Nephron (organoid): Measurements from ENCODE around the gene LYPD8.

Source experiments
- H3K27ac Mint-ChIP-seq, 3 experiments: 2 replicates each; pipeline ENCODE4 v1.8.0; 2020; ENCODE audit warnings: mixed read lengths in 3 of 3, mild to moderate bottlenecking in 2 of 3, moderate library complexity in 1 of 3
- H3K27me3 Mint-ChIP-seq: 2 replicates; pipeline ENCODE4 v1.8.0; 2021; ENCODE audit warnings: low read depth, mild to moderate bottlenecking, moderate library complexity, mixed read lengths
- H3K36me3 Mint-ChIP-seq: 2 replicates; pipeline ENCODE4 v1.8.0; 2020; ENCODE audit warnings: low read depth, mixed read lengths
- H3K4me1 Mint-ChIP-seq: 2 replicates; pipeline ENCODE4 v1.8.0; 2020; ENCODE audit warnings: mixed read lengths
- H3K4me3 Mint-ChIP-seq, 3 experiments: 2 replicates each; pipeline ENCODE4 v1.8.0; 2020; ENCODE audit warnings: mild to moderate bottlenecking in 3 of 3, mixed read lengths in 3 of 3, moderate library complexity in 2 of 3
- H3K9me3 Mint-ChIP-seq: 2 replicates; pipeline ENCODE4 v1.8.0; 2020; ENCODE audit warnings: mixed read lengths
- CTCF ChIP-seq, 3 experiments: fragments of 200-600 bp; sonication (generic); IDR thresholded peaks; one replicate each; pipeline ENCODE4 v1.5.0; 2021; ENCODE audit warnings: antibody characterized with exemption in 3 of 3; ENCODE audit not compliant: unreplicated experiment in 3 of 3

The LYPD8 gene

GRCh38 chr1:248786156-248786555 is 30.6 kb upstream of the LYPD8 start:
- H3K36me3 Mint-ChIP-seq = no peaks in the 10 kb centered on the region
- H3K27ac Mint-ChIP-seq = no peak overlapping the region
- peaks cover 14% of the 10 kb centered on the region for H3K9me3 Mint-ChIP-seq
- H3K27me3 Mint-ChIP-seq = no peaks in the 10 kb centered on the region
- TF ChIP-seq CTCF (IDR thresholded peaks at IDR 0.05; ENCODE audit: unreplicated experiment in 3 of 3) = no peak
- no peak overlapping the region for H3K4me3 Mint-ChIP-seq
- H3K4me1 Mint-ChIP-seq = no peaks in the 10 kb centered on the region

GRCh38 chr1:248783367-248783766 is 27.8 kb upstream of the LYPD8 start:
- H3K27me3 Mint-ChIP-seq = no peaks in the 10 kb centered on the region
- H3K27ac Mint-ChIP-seq = no peak overlapping the region
- H3K9me3 Mint-ChIP-seq = peaks cover 22% of the 10 kb centered on the region
- no peak for TF ChIP-seq CTCF (IDR thresholded peaks at IDR 0.05; ENCODE audit: unreplicated experiment in 3 of 3)
- H3K4me3 Mint-ChIP-seq = no peak overlapping the region
- no peaks in the 10 kb centered on the region for H3K4me1 Mint-ChIP-seq
- no peaks in the 10 kb centered on the region for H3K36me3 Mint-ChIP-seq

GRCh38 chr1:248782416-248783141 is 27.0 kb upstream of the LYPD8 start:
- Mint-ChIP-seq H3K4me1 (no peaks in the 10 kb centered on the region), H3K9me3 (peaks cover 26% of the 10 kb centered on the region), H3K36me3 (no peaks in the 10 kb centered on the region), H3K27ac (no peak overlapping the region), H3K4me3 (no peak overlapping the region), H3K27me3 (no peaks in the 10 kb centered on the region)
- no peak for TF ChIP-seq CTCF (IDR thresholded peaks at IDR 0.05; ENCODE audit: unreplicated experiment in 3 of 3)

GRCh38 chr1:248779350-248779749 is 23.8 kb upstream of the LYPD8 start:
- H3K27ac Mint-ChIP-seq = no peak overlapping the region
- peaks cover 36% of the 10 kb centered on the region for H3K9me3 Mint-ChIP-seq
- H3K4me1 Mint-ChIP-seq = no peaks in the 10 kb centered on the region

GRCh38 chr1:248778906-248779305 is 23.3 kb upstream of the LYPD8 start:
- Mint-ChIP-seq H3K4me1 (no peaks in the 10 kb centered on the region), H3K36me3 (no peaks in the 10 kb centered on the region), H3K9me3 (peaks cover 36% of the 10 kb centered on the region), H3K27ac (no peak overlapping the region), H3K4me3 (no peak overlapping the region), H3K27me3 (no peaks in the 10 kb centered on the region)
- no peak for TF ChIP-seq CTCF (IDR thresholded peaks at IDR 0.05; ENCODE audit: unreplicated experiment in 3 of 3)

More at GRCh38 chr1:248779350-248779749, 23.8 kb upstream of the LYPD8 start:
- no peak for TF ChIP-seq CTCF (IDR thresholded peaks at IDR 0.05; ENCODE audit: unreplicated experiment in 3 of 3)
- Mint-ChIP-seq H3K27me3 (no peaks in the 10 kb centered on the region), H3K4me3 (no peak overlapping the region), H3K36me3 (no peaks in the 10 kb centered on the region)

GRCh38 chr1:248776991-248777390 is 21.4 kb upstream of the LYPD8 start:
- Mint-ChIP-seq H3K4me3 (no peak overlapping the region), H3K27me3 (no peaks in the 10 kb centered on the region), H3K4me1 (no peaks in the 10 kb centered on the region), H3K27ac (no peak overlapping the region), H3K36me3 (no peaks in the 10 kb centered on the region), H3K9me3 (peaks cover 34% of the 10 kb centered on the region)
- TF ChIP-seq CTCF (IDR thresholded peaks at IDR 0.05; ENCODE audit: unreplicated experiment in 3 of 3) = no peak
